SK-N-MC (cell line): ENCODE data around the gene MTHFR.

Experiments used
- EZH2 ChIP-seq: fragments of 200-600 bp; sonication (generic); IDR thresholded peaks from one replicate; pipeline ENCODE4 v1.6.1; 2017; ENCODE audit warnings: antibody characterized with exemption
- POLR2AphosphoS5 ChIP-seq: IDR thresholded peaks from 2 replicates; pipeline ENCODE4 v1.6.1; 2012; ENCODE audit warnings: mild to moderate bottlenecking, low read depth, low read length, borderline replicate concordance

DNA sequence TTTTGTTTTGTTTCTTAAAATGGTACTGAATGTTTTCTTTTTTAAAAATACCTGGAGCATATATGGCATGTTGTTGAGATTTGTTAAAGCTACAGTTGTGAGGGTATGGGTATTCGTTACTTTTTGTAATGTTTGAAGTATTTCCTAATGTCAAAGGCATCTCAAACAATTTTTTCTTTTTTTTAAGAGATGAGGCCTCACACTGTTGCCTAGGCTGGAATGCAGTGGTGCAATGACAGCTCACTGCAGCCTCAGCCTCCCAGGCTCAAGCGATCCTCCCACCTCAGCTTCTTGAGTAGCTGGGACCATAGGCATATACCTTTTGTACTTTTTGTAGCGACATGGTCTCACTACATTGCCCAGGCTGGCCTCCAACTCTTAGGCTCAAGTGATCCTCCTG lies 16.3 kb upstream of the MTHFR start:
- no peak for TF ChIP-seq POLR2AphosphoS5
- no peak for TF ChIP-seq EZH2
